ENCODE measurements around the gene GPR119.
"Not testable (repeated sequence)": the region's sequence is repeated elsewhere in the genome, so short reads cannot be mapped to it uniquely, and the experiment has no call there.

The GPR119 gene

DNA sequence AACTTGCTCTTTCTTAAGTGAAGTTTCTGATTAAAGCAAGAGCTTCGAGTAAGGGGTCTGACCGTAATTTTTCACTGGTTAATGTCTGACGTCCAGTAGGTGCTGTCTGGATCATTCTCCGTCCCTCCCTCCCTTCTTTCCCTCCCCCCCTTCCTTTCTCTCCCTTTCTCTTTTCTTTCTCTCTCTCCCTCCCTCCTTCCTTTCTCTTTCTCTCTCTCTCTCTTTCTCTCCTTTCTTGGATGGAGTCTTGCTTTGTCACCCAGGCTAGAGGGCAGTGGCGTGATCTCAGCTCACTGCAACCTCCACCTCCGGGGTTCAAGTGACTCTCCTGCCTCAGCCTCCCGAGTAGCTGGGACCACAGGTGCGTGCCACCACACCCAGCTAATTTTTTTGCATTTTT is 46.6 kb downstream of the GPR119 start:
- DNase-seq = not testable (repeated sequence)

DNA sequence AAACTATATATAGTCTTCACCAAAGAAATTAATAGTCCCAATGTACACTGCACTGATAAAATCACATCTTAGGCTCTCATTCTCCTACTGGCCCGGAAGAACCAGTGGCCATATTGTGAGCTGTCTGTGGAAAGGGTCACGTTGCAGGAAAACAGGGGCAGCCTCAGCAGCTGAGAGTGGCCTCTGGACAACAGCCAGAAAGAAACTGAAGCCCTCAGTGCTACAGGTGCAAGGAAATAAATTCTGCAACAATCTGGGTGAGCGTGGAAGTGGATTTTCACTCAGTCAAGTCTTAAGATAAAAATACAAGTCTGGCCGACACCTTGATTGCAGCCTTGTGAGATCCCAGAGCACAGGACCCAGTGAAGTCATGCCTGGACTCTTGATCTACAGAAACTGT is 48.9 kb downstream of the GPR119 start:
- DNase-seq = no peak
